ENCODE measurements around the gene TMEM184B. TPM values are rescaled to one million over a fixed set of nuclear protein-coding genes. Genes with fewer than 3 reads are reported as not detected.

TMEM184B gene
- total and polyA plus RNA-seq, 10 of the 15 experiments (the other 5 are each of a cell fraction or from before 2014, with no cell fraction given), result 0.56 to 22.4 (median 7.9) TPM

GRCh38 chr22:38176170-38176741 is 96.6 kb downstream of the TMEM184B start:
- H3K36me3 ChIP-seq (ENCODE audit: control insufficient read depth in 2 of 2, insufficient read depth in 2 of 2, low read length in 1 of 2), result no peaks in the 10 kb centered on the region
- intact Hi-C loops (cut with micrococcal nuclease; ENCODE audit: unreplicated experiment), result loop anchor here (5.0 kb wide), 1 partner anchor 36 kb away; no protein-coding TSS in a partner anchor
- ChIA-PET RAD21 (ENCODE audit: unreplicated experiment) (interaction anchor here (0.9 to 2.1 kb wide), 5 partner anchors 15 to 129 kb away, joined by 3 to 7 read pairs (median 3); no protein-coding TSS in a partner anchor), CTCF (interaction anchor here (1.1 to 5.1 kb wide), 2 partner anchors 11 to 27 kb away, joined by 4 to 23 read pairs; partner anchors contain the start of gene MAFF), POLR2A (interaction anchor here (0.5 to 6.3 kb wide), 8 partner anchors 11 to 596 kb away, joined by 3 to 69 read pairs (median 4); partner anchors contain the start of genes LGALS2 and MAFF), SMC1A (ENCODE audit: uncharacterized antibody, unreplicated experiment) (interaction anchor here (0.6 to 2.1 kb wide), 6 partner anchors 9 to 84 kb away, joined by 3 to 9 read pairs (median 4); no protein-coding TSS in a partner anchor)
- DNase-seq (ENCODE audit: low read depth, low spot score) (peak; percentile 65), ATAC-seq (peak; percentile 48), FAIRE-seq (no peak)
- in situ Hi-C loops (cut with MboI), result no loop called here
- peak overlapping the region; percentile 83 for H3K4me2 ChIP-seq (ENCODE audit: control insufficient read depth, insufficient read depth)
- WGBS (ENCODE audit: insufficient coverage, insufficient replicate concordance, low lambda C conversion rate, missing lambda C conversion rate), result 8% methylated on average over 14 of the region's 14 CpGs
- H3K9me3 ChIP-seq (replicated peaks; ENCODE audit: control insufficient read depth, insufficient read depth, low read length), result no peaks in the 10 kb centered on the region
- BruUV-seq (replicated peaks), result no TSS peak
- H3K27me3 ChIP-seq (replicated peaks in 1 of 2; ENCODE audit: control insufficient read depth in 2 of 2, insufficient read depth in 2 of 2, low read length in 1 of 2), result no peaks in the 10 kb centered on the region
- H3K4me3 ChIP-seq, result peak overlapping the region; percentile 34; the same call in 1 of the 2 replicates
- H3K9ac ChIP-seq (ENCODE audit: control insufficient read depth, insufficient read depth, low read length), result peak overlapping the region; percentile 62
- H4K20me1 ChIP-seq (ENCODE audit: control insufficient read depth, insufficient read depth), result no peaks in the 10 kb centered on the region
- peak overlapping the region; percentile 87 for H3K27ac ChIP-seq (ENCODE audit: control insufficient read depth, insufficient read depth)
- H3K4me1 ChIP-seq (ENCODE audit: control insufficient read depth, insufficient read depth, low read length), result peaks cover 52% of the 10 kb centered on the region
- peak overlapping the region; percentile 16 for H2AFZ ChIP-seq (ENCODE audit: control insufficient read depth, low read depth, low read length)
- peaks cover 25% of the 10 kb centered on the region for H3K79me2 ChIP-seq (ENCODE audit: control insufficient read depth, insufficient read depth, low read length)
- TF ChIP-seq NFIC (IDR thresholded peaks at IDR 0.05; ENCODE audit: low read depth, low read length), result peak; percentile 66; the same call in 1 of the 2 replicates
- no peak for TF ChIP-seq PML (IDR thresholded peaks at IDR 0.05; ENCODE audit: low read length)
- no peak for TF ChIP-seq ZNF622 (IDR thresholded peaks at IDR 0.05)
- no peak for TF ChIP-seq FOXK2 (IDR thresholded peaks at IDR 0.05)
- no peak for TF ChIP-seq TAF1 (IDR thresholded peaks at IDR 0.05; ENCODE audit: borderline replicate concordance, low read depth, low read length)
- TF ChIP-seq YBX1 (IDR thresholded peaks at IDR 0.05), result no peak
- no peak for TF ChIP-seq GABPA (IDR thresholded peaks at IDR 0.05; ENCODE audit: low read depth)
- no peak for TF ChIP-seq ATF7 (IDR thresholded peaks at IDR 0.05; ENCODE audit: low read depth)
- no peak for TF ChIP-seq EGR1 (IDR thresholded peaks at IDR 0.05; ENCODE audit: borderline replicate concordance in 1 of 2, low read depth in 2 of 2, low read length in 2 of 2)
- TF ChIP-seq REST (IDR thresholded peaks at IDR 0.05; ENCODE audit: low read depth, low read length), result no peak
- no peak for TF ChIP-seq RBBP5 (conservative IDR thresholded peaks at IDR 0.05)
- TF ChIP-seq RB1 (IDR thresholded peaks at IDR 0.05; ENCODE audit: borderline replicate concordance), result no peak
- no peak for TF ChIP-seq PKNOX1 (IDR thresholded peaks at IDR 0.05)
- TF ChIP-seq FOXM1 (IDR thresholded peaks at IDR 0.05; ENCODE audit: low read depth, low read length), result peak; percentile 74; the same call in 1 of the 2 replicates
- TF ChIP-seq SKIL (IDR thresholded peaks at IDR 0.05; ENCODE audit: low read depth, poor library complexity, severe bottlenecking), result no peak
- TF ChIP-seq BMI1 (IDR thresholded peaks at IDR 0.05; ENCODE audit: borderline replicate concordance), result no peak
- no peak for TF ChIP-seq CREB1 (IDR thresholded peaks at IDR 0.05; ENCODE audit: low read depth)
- no peak for TF ChIP-seq FOS (IDR thresholded peaks at IDR 0.05; ENCODE audit: borderline replicate concordance, extremely low read depth, insufficient read length)
- TF ChIP-seq MEF2A (IDR thresholded peaks at IDR 0.05; ENCODE audit: insufficient read depth, low read depth, low read length), result no peak

Measured in GM12878 (cell line).